HG02759 (cell line): ENCODE results near the gene JPH2.
A peak's percentile ranks its signal among the peaks of the same experiment; 100 is the strongest.
"Not testable (repeated sequence)": the region's sequence is repeated elsewhere in the genome, so short reads cannot be mapped to it uniquely, and the experiment has no call there.

Source experiments
- ATAC-seq: cut with Tn5 transposase; IDR thresholded peaks from one replicate; pipeline ENCODE4 v1.9.1; 2021; ENCODE audit warnings: mild to moderate bottlenecking, moderate library complexity; ENCODE audit not compliant: unreplicated experiment

JPH2 gene

GRCh38 chr20:44211177-44212039 is 24.4 kb upstream of the JPH2 start:
- no peak for ATAC-seq

- ATAC-seq, result peak; percentile 86
These were observed 23.6 kb upstream of the JPH2 start, which contains the start of gene OSER1 for GRCh38 chr20:44210406-44211176. TSS of gene OSER1 (minus strand) at chr20:44210771. CDS start at chr20:44206957, 3,814 bp downstream.

- no peak for ATAC-seq
These were observed 22.9 kb upstream of the JPH2 start for GRCh38 chr20:44209686-44210405.

GRCh38 chr20:44208770-44209169 is 21.8 kb upstream of the JPH2 start:
- no peak for ATAC-seq

GRCh38 chr20:44208165-44208564 is 21.2 kb upstream of the JPH2 start:
- ATAC-seq, result no peak

GRCh38 chr20:44207126-44207723 is 20.2 kb upstream of the JPH2 start:
- no peak for ATAC-seq

- no peak for ATAC-seq
These were observed 19.1 kb upstream of the JPH2 start for GRCh38 chr20:44206132-44206531.

GRCh38 chr20:44204832-44205215 is 17.8 kb upstream of the JPH2 start:
- ATAC-seq, result no peak

- no peak for ATAC-seq
These were observed 17.3 kb upstream of the JPH2 start for GRCh38 chr20:44204156-44204831.

GRCh38 chr20:44203161-44203560 is 16.2 kb upstream of the JPH2 start:
- ATAC-seq, result no peak

GRCh38 chr20:44200983-44201382 is 14.0 kb upstream of the JPH2 start:
- ATAC-seq, result no peak

GRCh38 chr20:44200371-44200770 is 13.4 kb upstream of the JPH2 start:
- no peak for ATAC-seq

GRCh38 chr20:44199877-44200276 is 12.9 kb upstream of the JPH2 start:
- no peak for ATAC-seq

- no peak for ATAC-seq
These were observed 11.9 kb upstream of the JPH2 start for GRCh38 chr20:44198872-44199271.

- ATAC-seq, result no peak
These were observed 9.3 kb upstream of the JPH2 start for GRCh38 chr20:44196271-44196670.

GRCh38 chr20:44195605-44196004 is 8.6 kb upstream of the JPH2 start:
- no peak for ATAC-seq

- ATAC-seq, result no peak
These were observed 6.8 kb upstream of the JPH2 start for GRCh38 chr20:44193801-44194200.

GRCh38 chr20:44191640-44192039 is 4.7 kb upstream of the JPH2 start:
- not testable (repeated sequence) for ATAC-seq

- not testable (repeated sequence) for ATAC-seq
These were observed 3.3 kb upstream of the JPH2 start for GRCh38 chr20:44190197-44190852.

GRCh38 chr20:44188752-44189151 is 1.8 kb upstream of the JPH2 start:
- ATAC-seq, result no peak
